Large intestine (tissue), 3 donors: ENCODE measurements around the gene KNTC1. TPM values are rescaled to one million over a fixed set of nuclear protein-coding genes. Genes with fewer than 3 reads are reported as not detected.

Source experiments
- DNase-seq, 2 donors: peaks; one replicate each; pipeline versions ENCODE4 v3.0.0 to v3.0.0-alpha.2; 2013
- H3K27ac ChIP-seq: one replicate; pipeline ENCODE4 v1.5.1; 2013; ENCODE audit warnings: low read length
- H3K27me3 ChIP-seq: 2 replicates; pipeline ENCODE4 v1.6.1; 2013; ENCODE audit warnings: low read length; ENCODE audit not compliant: control insufficient read depth, insufficient read depth
- H3K36me3 ChIP-seq: 2 replicates; pipeline ENCODE4 v1.6.1; 2013; ENCODE audit warnings: low read length; ENCODE audit not compliant: control insufficient read depth, insufficient read depth
- H3K4me1 ChIP-seq: one replicate; pipeline ENCODE4 v1.6.1; 2013; ENCODE audit warnings: low read length; ENCODE audit not compliant: control insufficient read depth, insufficient read depth
- H3K4me3 ChIP-seq: one replicate; pipeline ENCODE4 v1.5.1; 2013; ENCODE audit warnings: low read length
- H3K9me3 ChIP-seq: one replicate; pipeline ENCODE4 v1.6.1; 2013; ENCODE audit warnings: mild to moderate bottlenecking, low read depth, low read length, moderate library complexity; ENCODE audit not compliant: control insufficient read depth
- WGBS: methylation state at CpG from one replicate; pipeline ENCODE4 v1.1.5; 2013; ENCODE audit warnings: low lambda C conversion rate; ENCODE audit not compliant: insufficient coverage; 5-methylcytosine and 5-hydroxymethylcytosine counted together
- polyA plus RNA-seq: library from polyadenylated mRNA; unstranded; fragments of 120-200 nt; gene quantifications from one replicate; pipeline ENCODE4 v1.2.1, GENCODE V29; 2013

The KNTC1 gene
- polyA plus RNA-seq, 1 donor, result 37.1 TPM

DNA sequence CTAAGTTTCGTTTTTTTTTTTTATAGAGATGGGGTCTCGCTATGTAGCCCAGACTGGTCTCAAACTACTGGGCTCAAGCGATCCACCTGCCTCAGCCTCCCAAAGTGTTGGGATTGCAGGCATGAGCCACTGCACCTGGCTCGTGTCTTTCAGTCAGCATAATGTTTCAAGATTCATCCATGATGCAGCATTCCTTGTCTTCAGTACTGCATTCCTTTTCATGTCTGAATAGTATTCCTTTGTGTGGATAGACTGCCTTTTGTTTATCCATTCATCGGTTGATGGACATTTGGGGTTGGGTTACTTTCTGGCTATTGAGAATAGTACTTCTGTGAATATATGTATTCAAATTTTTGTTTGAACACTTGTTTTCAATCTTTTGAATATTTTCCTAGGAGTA lies 138.7 kb downstream of the KNTC1 start:
- Histone ChIP-seq H3K4me3 (no peak overlapping the region), H3K36me3 (no peaks in the 10 kb centered on the region), H3K4me1 (no peaks in the 10 kb centered on the region), H3K9me3 (no peaks in the 10 kb centered on the region), H3K27ac (no peak overlapping the region), H3K27me3 (no peaks in the 10 kb centered on the region)
- WGBS, result 80% methylated on average over 1 of the region's 5 CpGs
- no peak for DNase-seq

DNA sequence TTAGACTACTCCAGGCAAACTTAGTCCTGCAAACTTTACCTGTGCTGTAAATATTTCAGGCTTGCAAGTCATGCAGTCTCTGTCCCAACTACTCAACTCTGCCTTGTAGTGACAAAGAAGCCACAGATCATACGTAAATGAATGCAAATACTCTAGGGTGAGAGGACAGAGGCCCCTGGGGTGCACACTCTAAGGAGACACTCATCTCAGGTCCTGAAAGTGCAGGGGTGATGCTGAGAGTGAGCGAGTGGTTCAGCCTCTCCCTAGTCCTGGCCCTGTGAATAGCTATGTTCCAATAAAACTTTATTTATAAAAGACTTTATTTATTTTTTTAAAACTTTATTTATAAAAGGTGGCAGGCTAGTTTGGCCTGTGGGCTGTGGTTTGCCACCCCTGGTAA lies 141.2 kb downstream of the KNTC1 start:
- no CpG with 5 or more reads among the region's 2 CpGs for WGBS
- Histone ChIP-seq H3K27me3 (no peaks in the 10 kb centered on the region), H3K36me3 (no peaks in the 10 kb centered on the region), H3K9me3 (no peaks in the 10 kb centered on the region), H3K4me1 (no peaks in the 10 kb centered on the region), H3K27ac (no peak overlapping the region), H3K4me3 (no peak overlapping the region)
- no peak for DNase-seq

- Histone ChIP-seq H3K27ac (no peak overlapping the region), H3K4me1 (no peaks in the 10 kb centered on the region), H3K9me3 (no peaks in the 10 kb centered on the region), H3K4me3 (no peak overlapping the region), H3K27me3 (no peaks in the 10 kb centered on the region), H3K36me3 (no peaks in the 10 kb centered on the region)
- no peak for DNase-seq
- WGBS, result 80% methylated on average over 1 of the region's 5 CpGs
Observed at GRCh38 chr12:122669397-122670070, 142.5 kb downstream of the KNTC1 start.

GRCh38 chr12:122672515-122672914 lies 145.5 kb downstream of the KNTC1 start:
- no peak for DNase-seq
- Histone ChIP-seq H3K4me1 (no peaks in the 10 kb centered on the region), H3K27ac (no peak overlapping the region), H3K4me3 (no peak overlapping the region), H3K27me3 (no peaks in the 10 kb centered on the region), H3K36me3 (no peaks in the 10 kb centered on the region), H3K9me3 (no peaks in the 10 kb centered on the region)
- no CpG with 5 or more reads among the region's 2 CpGs for WGBS

Other genes with a start within 250 kb of the KNTC1 start
- gene CLIP1, start 104.6 kb upstream of the KNTC1 start, polyA plus RNA-seq, result 37.3 TPM
- gene ZCCHC8, start 26.3 kb upstream of the KNTC1 start, polyA plus RNA-seq, result 36.0 TPM
- 120 TPM for gene RSRC2, start 313 bp upstream of the KNTC1 start, polyA plus RNA-seq
- gene HCAR2, start 176.1 kb downstream of the KNTC1 start, polyA plus RNA-seq, result 2.6 TPM
- 0.82 TPM for gene HCAR3, start 189.6 kb downstream of the KNTC1 start, polyA plus RNA-seq
- 0.46 TPM for gene HCAR1, start 203.6 kb downstream of the KNTC1 start, polyA plus RNA-seq
- 59.1 TPM for gene DENR, start 225.6 kb downstream of the KNTC1 start, polyA plus RNA-seq
- gene CCDC62, start 247.3 kb downstream of the KNTC1 start, polyA plus RNA-seq, result 0.36 TPM